SU-DHL-6 (cell line): Measurements from ENCODE around the gene ANKRD34A.

Source experiments
- H2AFZ ChIP-seq: fragments of 200-600 bp; sonication (generic); 2 replicates; pipeline ENCODE4 v1.6.1; 2014; ENCODE audit warnings: low read depth, mild to moderate bottlenecking, moderate library complexity, mixed read lengths, antibody characterized with exemption, low read length; ENCODE audit not compliant: severe bottlenecking
- H3F3A ChIP-seq: fragments of 200-600 bp; shearing (Covaris generic); 2 replicates; pipeline ENCODE4 v1.6.0; 2016; ENCODE audit warnings: antibody characterized with exemption, mild to moderate bottlenecking; ENCODE audit not compliant: insufficient read depth
- H3K27ac ChIP-seq: fragments of 200-600 bp; sonication (generic); 2 replicates; pipeline ENCODE4 v1.5.1; 2016; ENCODE audit warnings: low read depth, mild to moderate bottlenecking, low read length, moderate library complexity, mixed read lengths
- H3K27me3 ChIP-seq: fragments of 200-600 bp; sonication (generic), shearing (Covaris generic); 2 replicates; pipeline ENCODE4 v1.6.0; 2014; ENCODE audit warnings: mild to moderate bottlenecking, low read length
- H3K36me3 ChIP-seq: fragments of 200-600 bp; sonication (generic); 2 replicates; pipeline ENCODE4 v1.6.1; 2014; ENCODE audit warnings: mild to moderate bottlenecking, low read length, mixed read lengths
- H3K4me2 ChIP-seq: fragments of 300-600, 200-600 bp; shearing (Covaris generic), sonication (generic); 2 replicates; pipeline ENCODE4 v1.6.0; 2014; ENCODE audit warnings: low read length, low read depth, mild to moderate bottlenecking; ENCODE audit not compliant: poor library complexity, severe bottlenecking
- H3K4me3 ChIP-seq: fragments of 200-600 bp; sonication (generic); 2 replicates; pipeline ENCODE4 v1.5.1; 2014; ENCODE audit warnings: antibody characterized with exemption, low read length, mild to moderate bottlenecking, mixed read lengths; ENCODE audit not compliant: insufficient read depth, poor library complexity, severe bottlenecking
- H3K79me2 ChIP-seq: fragments of 200-600 bp; sonication (generic); 2 replicates; pipeline ENCODE4 v1.6.1; 2014; ENCODE audit warnings: mild to moderate bottlenecking, low read length, moderate library complexity; ENCODE audit not compliant: insufficient read depth
- H3K9ac ChIP-seq: fragments of 200-600 bp; sonication (generic); 2 replicates; pipeline ENCODE4 v1.7.0; 2014; ENCODE audit warnings: mild to moderate bottlenecking, low read length
- H3K9me2 ChIP-seq: fragments of 200-600 bp; sonication (generic); replicated peaks from 2 replicates; pipeline ENCODE4 v1.6.1; 2014; ENCODE audit warnings: low read length; ENCODE audit not compliant: insufficient read depth
- H3K9me3 ChIP-seq: fragments of 200-600 bp; sonication (generic); 2 replicates; pipeline ENCODE4 v1.6.1; 2014; ENCODE audit warnings: low read length, mixed read lengths; ENCODE audit not compliant: insufficient read depth
- H4K20me1 ChIP-seq: fragments of 200-600 bp; sonication (generic); 2 replicates; pipeline ENCODE4 v1.6.1; 2014; ENCODE audit warnings: low read depth, mild to moderate bottlenecking, antibody characterized with exemption, low read length, moderate library complexity, mixed read lengths
- EZH2phosphoT487 ChIP-seq: fragments of 200-600 bp; sonication (generic), shearing (Covaris generic); conservative IDR thresholded peaks from 2 replicates; pipeline ENCODE4 v1.6.1; 2018; ENCODE audit warnings: mild to moderate bottlenecking, antibody characterized with exemption, low read length, moderate library complexity, mixed read lengths
- TF ChIP-seq, protein P1 (sequence below): fragments of 200-600 bp; sonication (generic); IDR thresholded peaks from one replicate; pipeline ENCODE4 v1.5.1; 2017; ENCODE audit warnings: antibody characterized with exemption, mild to moderate bottlenecking, low read length, moderate library complexity; ENCODE audit not compliant: insufficient read depth, poor library complexity, severe bottlenecking

The ANKRD34A gene

DNA sequence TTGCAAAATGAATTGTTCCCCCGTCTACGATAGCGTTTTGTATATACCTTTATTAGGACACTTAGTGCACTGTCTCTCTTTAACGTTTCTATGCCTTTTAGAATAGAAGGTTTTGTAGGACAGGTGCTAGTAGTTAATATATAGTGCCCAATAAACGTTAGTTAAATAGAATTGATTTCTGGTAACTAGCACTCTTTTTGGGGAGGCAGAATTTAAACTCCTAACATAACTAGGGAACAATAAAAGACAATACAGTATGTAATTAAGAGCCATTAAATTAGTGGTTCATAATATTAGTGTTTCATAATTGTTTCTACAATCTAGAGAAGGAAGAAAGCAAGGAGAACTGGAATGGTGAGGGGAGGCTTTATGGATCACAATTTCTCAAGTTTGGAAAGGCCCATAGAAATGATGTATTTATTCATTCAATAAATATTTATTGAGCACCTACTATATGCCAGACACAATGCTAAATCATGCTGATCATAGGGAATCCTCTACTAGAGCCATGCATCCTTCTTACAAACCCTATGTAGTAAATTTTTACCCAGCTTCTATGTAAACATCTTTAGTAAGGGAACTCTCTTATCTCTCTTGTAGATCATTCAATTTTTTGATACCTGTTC is 857 bp upstream of the ANKRD34A start:
- H3K9ac ChIP-seq, result peak overlapping the region; percentile 65
- peak overlapping the region; percentile 73 for H2AFZ ChIP-seq
- peaks cover 11% of the 10 kb centered on the region; the same call in 1 of the 2 replicates for H3F3A ChIP-seq
- no peaks in the 10 kb centered on the region for H4K20me1 ChIP-seq
- no peaks in the 10 kb centered on the region for H3K9me3 ChIP-seq
- H3K36me3 ChIP-seq, result no peaks in the 10 kb centered on the region
- TF ChIP-seq, protein P1, sequence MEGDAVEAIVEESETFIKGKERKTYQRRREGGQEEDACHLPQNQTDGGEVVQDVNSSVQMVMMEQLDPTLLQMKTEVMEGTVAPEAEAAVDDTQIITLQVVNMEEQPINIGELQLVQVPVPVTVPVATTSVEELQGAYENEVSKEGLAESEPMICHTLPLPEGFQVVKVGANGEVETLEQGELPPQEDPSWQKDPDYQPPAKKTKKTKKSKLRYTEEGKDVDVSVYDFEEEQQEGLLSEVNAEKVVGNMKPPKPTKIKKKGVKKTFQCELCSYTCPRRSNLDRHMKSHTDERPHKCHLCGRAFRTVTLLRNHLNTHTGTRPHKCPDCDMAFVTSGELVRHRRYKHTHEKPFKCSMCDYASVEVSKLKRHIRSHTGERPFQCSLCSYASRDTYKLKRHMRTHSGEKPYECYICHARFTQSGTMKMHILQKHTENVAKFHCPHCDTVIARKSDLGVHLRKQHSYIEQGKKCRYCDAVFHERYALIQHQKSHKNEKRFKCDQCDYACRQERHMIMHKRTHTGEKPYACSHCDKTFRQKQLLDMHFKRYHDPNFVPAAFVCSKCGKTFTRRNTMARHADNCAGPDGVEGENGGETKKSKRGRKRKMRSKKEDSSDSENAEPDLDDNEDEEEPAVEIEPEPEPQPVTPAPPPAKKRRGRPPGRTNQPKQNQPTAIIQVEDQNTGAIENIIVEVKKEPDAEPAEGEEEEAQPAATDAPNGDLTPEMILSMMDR, result no peak
- TF ChIP-seq EZH2phosphoT487, result no peak
- no peaks in the 10 kb centered on the region for H3K27me3 ChIP-seq
- no peaks in the 10 kb centered on the region for H3K79me2 ChIP-seq
- no peaks in the 10 kb centered on the region for H3K9me2 ChIP-seq
- H3K4me3 ChIP-seq, result peak overlapping the region; percentile 71
- peak overlapping the region; percentile 76 for H3K4me2 ChIP-seq
- no peak overlapping the region for H3K27ac ChIP-seq

DNA sequence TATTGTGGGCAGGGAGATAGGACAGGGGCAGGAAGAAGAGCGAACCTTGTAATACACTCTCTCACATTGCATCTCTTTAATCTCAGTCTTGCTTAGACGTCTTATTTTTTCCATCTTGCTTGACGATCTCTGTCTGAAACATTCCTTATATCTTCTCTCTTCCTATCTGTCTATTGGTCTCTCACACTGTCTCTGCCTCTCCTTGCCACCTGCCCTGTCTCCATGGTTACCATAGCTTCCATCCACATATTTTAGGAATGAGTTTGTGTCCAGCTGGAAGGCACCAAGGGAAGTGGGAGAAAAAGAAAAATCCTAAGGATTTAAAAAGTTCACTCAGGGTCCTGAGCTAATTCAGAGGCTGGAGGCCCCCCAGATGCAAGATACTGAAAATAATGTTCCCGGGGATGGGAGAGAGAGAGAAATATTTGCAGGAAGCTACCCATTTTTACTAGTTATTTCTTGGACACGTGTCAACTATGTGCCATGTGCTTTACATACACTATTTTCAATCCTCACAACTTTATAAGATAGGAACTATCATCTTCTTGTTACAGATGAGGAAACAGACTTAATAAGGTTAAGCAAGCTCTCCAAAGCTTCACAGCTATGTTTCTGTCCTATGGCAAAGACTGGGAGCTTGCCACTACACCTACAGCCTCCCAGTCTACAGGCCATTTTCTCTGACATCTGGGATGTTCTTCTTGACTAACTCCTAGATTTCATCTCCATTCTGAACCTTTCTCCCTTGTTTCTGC is 933 bp downstream of the ANKRD34A start:
- no peaks in the 10 kb centered on the region for H3K9me2 ChIP-seq
- H3K4me2 ChIP-seq, result peak overlapping the region; percentile 76
- TF ChIP-seq, protein P1, result no peak
- no peak for TF ChIP-seq EZH2phosphoT487
- no peaks in the 10 kb centered on the region for H3K36me3 ChIP-seq
- H2AFZ ChIP-seq, result no peak overlapping the region
- no peaks in the 10 kb centered on the region for H3K79me2 ChIP-seq
- no peaks in the 10 kb centered on the region for H3K27me3 ChIP-seq
- H3K4me3 ChIP-seq, result peak overlapping the region; percentile 71
- peak overlapping the region; percentile 65 for H3K9ac ChIP-seq
- no peaks in the 10 kb centered on the region for H4K20me1 ChIP-seq
- no peak overlapping the region for H3K27ac ChIP-seq
- H3K9me3 ChIP-seq, result no peaks in the 10 kb centered on the region
- H3F3A ChIP-seq, result peaks cover 25% of the 10 kb centered on the region; the same call in 1 of the 2 replicates

DNA sequence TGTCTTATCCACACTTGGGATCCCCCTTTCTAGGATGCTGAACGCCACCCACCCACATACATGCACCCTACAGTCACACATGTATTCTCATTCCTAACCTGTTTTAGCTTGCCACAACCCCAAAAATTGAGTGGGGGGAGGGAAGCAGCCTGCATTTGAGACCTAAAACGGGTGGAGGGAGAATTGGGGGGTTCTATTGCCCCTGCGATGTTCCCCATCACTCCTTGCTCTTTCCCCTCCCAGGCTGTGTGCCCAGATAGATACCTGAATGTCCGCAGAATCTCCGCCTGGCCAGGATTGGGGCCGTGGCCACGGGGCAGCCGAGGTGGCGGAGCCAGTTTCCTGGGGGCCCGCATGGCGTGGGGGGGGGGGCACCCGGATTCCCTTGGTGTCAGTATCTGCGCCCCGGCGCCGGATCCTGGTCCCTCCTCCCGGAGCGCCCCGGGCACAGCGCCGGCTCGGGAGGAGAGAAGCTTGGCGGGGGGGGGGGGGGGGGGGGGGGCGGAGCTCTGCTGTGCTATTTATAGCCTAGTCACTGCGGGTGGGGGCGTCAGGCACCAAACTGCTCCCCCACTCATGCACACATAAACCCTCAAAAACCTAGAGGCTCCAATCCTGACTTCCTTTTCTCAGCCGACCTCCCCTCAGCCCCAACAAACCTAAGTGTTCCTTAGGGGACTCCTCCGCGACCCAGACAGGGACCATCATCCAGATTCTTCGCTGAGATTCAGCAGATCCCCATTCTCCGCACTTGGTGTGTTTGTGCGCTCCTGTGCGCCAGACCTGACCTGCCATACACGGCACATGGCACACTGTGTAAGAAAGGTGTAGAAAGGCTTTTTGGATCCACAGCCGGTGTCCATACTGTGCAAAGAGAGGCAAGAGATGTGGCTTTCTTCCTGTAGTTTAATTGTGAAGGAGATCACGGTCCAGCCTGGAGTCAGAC is 1.9 kb downstream of the ANKRD34A start:
- H3K9ac ChIP-seq, result peak overlapping the region; percentile 53; the same call in 1 of the 2 replicates
- peak overlapping the region; percentile 76 for H3K4me2 ChIP-seq
- no peak overlapping the region for H3K27ac ChIP-seq
- H2AFZ ChIP-seq, result no peak overlapping the region
- peaks cover 25% of the 10 kb centered on the region; the same call in 1 of the 2 replicates for H3F3A ChIP-seq
- H4K20me1 ChIP-seq, result no peaks in the 10 kb centered on the region
- H3K9me3 ChIP-seq, result no peaks in the 10 kb centered on the region
- TF ChIP-seq EZH2phosphoT487, result no peak
- H3K36me3 ChIP-seq, result no peaks in the 10 kb centered on the region
- no peaks in the 10 kb centered on the region for H3K79me2 ChIP-seq
- H3K27me3 ChIP-seq, result no peaks in the 10 kb centered on the region
- H3K4me3 ChIP-seq, result peak overlapping the region; percentile 23
- H3K9me2 ChIP-seq, result no peaks in the 10 kb centered on the region
